Stimulated activated CD8-positive, alpha-beta memory T cell treated with anti-CD3 and anti-CD28 coated beads, Interleukin-4, amount 100 ng/mL, for 1 hour (primary cell): ENCODE results near the gene CLIC2.

Experiments used
- DNase-seq, 2 donors: peaks; one replicate each; pipeline ENCODE4 v3.0.0-alpha.2; 2020; ENCODE audit warnings: low read depth in 2 of 2, low spot score in 1 of 2

CLIC2 gene

DNA sequence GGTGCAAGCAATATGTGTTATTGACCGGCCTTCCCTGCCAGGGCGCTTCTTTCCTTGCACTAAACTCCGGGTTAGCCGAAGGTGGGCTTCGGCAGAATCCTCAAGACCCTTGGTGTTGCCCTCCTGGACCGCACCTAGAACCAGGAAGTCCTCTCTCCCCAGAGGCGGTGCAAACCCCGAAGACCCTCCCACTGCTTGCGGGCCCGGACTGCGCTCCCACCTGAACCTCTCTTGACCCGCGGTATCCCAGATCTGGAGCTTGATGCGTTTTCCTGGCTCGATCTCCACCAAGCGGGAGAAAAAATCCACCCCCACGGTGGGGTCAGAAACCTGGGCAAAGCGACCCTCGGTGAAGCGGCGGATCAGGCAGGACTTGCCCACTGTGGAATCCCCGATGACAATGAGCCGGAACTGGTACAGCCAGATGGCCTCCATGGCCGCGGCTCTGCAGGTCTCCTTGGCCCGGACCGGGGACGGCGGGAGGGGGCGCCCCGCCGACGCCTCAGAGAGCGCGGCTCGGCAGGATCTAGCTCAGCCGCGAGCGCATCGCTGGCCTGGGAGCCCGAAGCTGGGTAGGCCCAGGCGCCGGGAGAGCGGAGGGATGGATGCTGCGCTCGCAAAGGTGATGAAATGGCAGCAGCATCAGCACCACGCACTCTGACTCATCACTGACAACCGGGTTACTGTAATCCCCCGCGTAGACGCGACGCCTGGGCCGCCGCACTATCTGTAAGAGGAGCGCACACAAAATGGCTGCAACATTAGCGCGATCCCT lies 70.4 kb downstream of the CLIC2 start, which contains the start of gene RAB39B:
RAB39B (minus strand) TSS at position 638 of the 775 bp plus-strand sequence; CDS start at position 435, 203 bp downstream.
- peak; percentile 16 to 34 for DNase-seq

DNA sequence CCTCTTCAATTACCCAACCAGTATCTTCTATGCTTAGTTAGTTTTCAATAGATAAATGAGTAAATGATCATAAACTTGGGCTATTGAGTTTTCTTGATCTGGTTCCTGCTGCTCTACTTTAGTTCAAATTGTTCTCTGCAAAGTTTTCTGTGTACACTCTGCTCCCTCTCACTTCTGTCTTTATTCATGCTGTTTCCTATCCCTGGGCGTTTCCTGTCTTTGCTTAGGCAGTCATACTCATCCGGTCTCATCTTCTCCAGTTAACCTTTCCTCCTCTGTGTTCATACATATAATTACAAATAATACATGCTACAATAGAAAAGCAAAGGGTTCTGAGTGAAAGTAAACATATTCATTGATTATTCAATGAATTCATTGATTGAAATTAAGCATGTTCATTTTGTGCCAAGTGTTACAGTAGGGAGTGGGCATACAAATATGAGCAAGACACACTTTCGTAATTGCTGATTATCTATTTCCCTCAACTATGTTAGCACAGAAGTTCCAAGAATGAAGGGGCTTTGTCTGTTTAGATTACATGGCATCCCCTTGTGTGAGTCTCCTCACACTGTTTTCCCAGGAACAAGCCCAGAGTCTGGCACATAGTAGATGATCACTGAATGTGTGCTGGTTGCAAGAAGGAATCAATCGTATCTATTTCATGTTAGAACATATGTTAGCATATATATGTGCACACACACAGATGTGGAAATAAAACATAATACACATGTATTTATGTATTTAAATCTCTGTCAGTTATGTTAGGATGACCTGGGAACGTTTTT lies 71.3 kb downstream of the CLIC2 start:
- DNase-seq: no peak

DNA sequence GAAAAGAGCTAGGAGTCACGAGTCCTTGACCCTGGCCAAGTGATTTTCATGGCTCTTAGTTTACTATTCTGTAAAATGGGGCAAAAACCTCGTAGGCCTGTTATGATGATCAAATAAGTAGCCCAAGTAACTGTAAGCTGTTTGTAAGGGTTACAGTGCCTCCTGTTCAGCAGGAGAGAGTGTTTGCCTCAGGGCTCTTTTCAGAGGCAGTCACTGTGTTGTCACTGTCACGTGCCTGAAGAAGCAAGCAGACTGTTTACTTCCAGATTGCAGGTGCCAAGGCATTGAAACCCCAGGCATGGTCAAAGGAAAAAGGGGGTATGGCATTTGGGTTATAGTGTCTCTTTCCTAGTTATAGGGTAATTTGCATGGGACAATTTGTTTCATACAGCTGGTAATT lies 74.7 kb downstream of the CLIC2 start:
- DNase-seq: no peak

DNA sequence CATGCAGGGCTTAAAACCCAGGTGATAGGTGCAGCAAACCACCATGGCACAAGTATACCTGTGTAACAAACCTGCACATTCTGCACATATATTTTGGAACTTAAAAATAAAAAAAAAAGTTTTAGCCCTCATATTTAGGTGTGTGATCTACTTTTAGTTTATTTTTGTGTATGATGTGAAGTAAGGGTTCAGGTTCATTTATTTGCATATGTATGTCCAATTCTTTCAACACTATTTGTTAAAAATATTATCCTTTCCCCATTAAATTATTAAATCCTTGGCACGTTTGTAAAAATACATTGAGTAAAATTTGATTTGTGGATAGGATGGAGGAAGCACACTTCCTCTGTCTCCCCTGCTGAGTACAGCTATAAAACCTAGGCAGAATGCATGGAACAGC lies 83.0 kb downstream of the CLIC2 start:
- no peak for DNase-seq

DNA sequence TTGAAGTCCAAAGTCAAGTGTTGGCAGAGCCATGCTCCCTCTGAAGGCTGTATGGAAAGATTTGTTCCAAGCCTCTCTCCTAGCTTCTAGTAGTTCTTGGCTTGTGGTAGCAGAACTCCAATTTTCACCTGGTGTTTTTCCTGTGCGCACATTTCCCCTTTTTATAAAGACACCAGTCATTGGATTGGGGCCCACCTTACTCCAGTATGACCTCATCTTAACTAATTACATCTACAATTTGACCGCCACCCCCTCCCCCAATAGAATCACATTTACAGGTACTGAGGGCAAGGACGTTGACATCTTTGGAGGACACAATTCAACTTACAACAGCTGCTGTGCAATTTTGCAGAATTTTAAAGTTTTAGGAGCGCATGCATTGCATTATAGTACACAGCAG lies 86.9 kb downstream of the CLIC2 start:
- no peak for DNase-seq

DNA sequence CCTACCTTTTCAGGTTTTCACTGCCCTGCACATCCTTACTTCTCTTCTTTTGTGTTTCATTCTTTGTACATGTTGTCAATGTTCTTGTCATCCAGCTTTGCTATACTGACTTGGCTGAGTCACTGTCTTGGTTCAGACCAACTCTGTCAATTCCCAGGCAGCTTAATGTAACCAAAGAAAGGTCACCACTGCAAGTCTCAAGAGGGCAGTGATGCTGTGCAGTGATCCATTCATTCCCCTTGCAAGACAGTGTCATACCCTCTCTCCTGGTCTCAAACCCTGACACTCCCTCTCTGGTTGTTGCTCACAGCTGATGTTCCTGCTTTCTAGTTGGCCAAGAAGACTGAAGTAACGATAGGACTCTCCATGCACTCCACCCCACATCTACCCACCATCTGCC lies 87.7 kb downstream of the CLIC2 start:
- no peak for DNase-seq

DNA sequence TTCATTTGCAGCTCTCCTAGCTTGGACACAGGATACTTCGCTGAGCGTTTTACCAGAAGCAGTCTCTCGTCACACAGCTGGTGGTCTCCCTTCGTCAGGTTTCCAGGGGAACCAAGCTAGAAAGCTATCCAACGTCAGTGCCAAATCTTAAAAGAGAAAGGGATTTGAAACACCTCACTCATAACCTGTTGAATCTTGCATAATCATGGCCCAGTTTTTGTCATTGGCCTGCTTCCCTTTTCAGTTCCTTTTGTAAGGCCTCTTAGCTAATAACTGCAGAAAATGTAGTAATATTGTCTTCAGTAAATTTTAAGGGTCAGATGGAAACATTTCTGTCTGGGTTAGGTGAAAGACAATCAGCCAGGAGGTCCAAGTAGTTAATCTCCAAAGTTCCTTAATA lies 92.1 kb downstream of the CLIC2 start:
- DNase-seq: no peak

DNA sequence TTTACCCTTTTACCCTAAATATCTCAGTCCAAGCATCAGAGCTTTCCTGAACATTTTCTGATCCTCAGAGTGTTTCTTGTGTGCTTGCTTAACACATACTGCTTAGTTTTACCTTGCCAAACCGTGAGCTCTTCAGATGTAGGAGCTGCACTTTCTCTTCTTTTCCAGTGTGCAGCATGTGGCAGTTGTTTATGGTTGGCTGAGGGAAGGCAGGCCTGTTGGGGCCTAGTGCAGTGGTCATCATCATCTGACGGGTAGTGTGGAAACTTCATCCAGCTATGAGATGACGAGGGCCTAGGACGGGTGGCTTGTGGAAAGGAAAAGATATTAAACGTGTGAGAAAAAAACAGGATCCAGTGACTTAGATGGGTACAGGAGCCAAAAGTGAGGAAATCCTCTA lies 96.7 kb downstream of the CLIC2 start:
- no peak for DNase-seq

DNA sequence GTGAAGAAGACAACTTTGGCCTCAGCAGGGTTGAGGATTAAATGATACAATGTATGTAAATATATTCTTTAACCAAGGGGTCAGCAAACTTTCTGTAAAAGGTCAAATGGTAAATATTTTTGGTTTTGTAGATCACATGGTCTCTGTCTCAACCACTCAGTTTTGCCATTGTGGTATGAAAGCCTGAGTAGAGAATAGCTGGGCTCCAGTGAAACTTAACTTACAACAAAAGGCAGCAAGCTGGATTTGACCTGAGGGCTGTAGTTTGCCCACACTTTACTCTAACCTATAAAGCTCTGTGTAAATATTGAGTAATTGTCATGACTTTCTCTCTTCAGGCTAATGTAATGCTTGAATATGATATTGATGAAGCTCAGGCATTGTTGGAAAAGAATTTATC lies 98.5 kb downstream of the CLIC2 start:
- no peak for DNase-seq

DNA sequence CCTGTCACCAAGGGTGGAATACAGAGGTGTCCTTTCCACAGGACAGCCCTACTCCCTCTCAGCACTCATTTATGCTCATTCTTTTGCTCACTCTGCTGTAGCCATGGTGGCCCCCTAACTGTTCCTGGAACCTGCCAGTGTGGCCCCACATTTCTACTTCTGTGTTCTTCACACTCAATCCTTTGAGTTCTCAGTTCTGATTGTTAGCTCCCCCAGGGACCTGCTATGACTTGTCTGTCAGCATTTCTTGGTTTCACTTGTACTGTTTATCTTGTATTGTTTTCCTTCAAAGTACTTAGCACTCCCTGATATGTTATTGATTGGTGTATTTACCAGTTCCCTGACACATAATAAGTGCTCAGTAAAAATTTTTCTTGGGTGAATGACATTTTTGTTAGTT lies 103.3 kb downstream of the CLIC2 start:
- no peak for DNase-seq
